Spleen (tissue), 7 donors: ENCODE data around the gene GIT1.

Source experiments
- POLR2AphosphoS5 ChIP-seq, 3 donors: sonication (generic); formaldehyde crosslinking; IDR thresholded peaks; one replicate each; pipeline ENCODE4 v1.5.1; 2017; ENCODE audit warnings: antibody characterized with exemption in 3 of 3
- TF ChIP-seq, protein P1 (sequence below), 11 experiments: fragments of 200-600 bp in 7 of 11; fragments of 450-650 bp in 4 of 11; sonication (generic) in 4 of 11; IDR thresholded peaks in 8 of 11; conservative IDR thresholded peaks in 3 of 11; 1 replicate in 7 of 11; 2 replicates in 4 of 11; pipeline versions ENCODE4 v1.4.0 to v1.8.0; 2016 to 2021; ENCODE audit warnings: antibody characterized with exemption in 11 of 11, inconsistent platforms in 4 of 11, mild to moderate bottlenecking in 1 of 11
- donor health status: DM: no; HTN: no; CAD: no; lungs with moderate emphysema.
- donor health status: DM: no; HTN: no; CAD: no.
- donor health status: DM: no; HTN: no; CAD: no.

DNA sequence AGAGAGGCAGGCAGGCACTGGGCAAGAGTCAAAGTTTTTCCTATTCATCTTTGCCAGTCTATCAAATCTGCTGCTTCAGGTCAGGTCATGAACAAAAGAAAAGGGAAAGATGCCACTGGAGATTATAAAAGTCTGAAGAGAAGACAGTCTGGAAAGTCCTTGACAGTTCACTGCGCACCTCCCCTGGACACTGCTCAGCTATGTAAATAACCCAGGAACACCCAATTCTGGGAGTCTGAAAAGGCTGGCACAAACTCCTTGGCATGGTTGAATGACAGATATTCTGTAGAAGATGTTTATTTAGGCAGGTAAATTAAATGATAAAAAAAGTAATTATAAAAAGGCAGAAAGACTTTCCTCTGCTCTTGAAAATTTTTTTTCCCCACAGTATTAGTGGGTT, 38.5 kb upstream of the GIT1 start:
- TF ChIP-seq, protein P1, sequence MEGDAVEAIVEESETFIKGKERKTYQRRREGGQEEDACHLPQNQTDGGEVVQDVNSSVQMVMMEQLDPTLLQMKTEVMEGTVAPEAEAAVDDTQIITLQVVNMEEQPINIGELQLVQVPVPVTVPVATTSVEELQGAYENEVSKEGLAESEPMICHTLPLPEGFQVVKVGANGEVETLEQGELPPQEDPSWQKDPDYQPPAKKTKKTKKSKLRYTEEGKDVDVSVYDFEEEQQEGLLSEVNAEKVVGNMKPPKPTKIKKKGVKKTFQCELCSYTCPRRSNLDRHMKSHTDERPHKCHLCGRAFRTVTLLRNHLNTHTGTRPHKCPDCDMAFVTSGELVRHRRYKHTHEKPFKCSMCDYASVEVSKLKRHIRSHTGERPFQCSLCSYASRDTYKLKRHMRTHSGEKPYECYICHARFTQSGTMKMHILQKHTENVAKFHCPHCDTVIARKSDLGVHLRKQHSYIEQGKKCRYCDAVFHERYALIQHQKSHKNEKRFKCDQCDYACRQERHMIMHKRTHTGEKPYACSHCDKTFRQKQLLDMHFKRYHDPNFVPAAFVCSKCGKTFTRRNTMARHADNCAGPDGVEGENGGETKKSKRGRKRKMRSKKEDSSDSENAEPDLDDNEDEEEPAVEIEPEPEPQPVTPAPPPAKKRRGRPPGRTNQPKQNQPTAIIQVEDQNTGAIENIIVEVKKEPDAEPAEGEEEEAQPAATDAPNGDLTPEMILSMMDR (IDR thresholded peaks at IDR 0.05 in 8 of 11, conservative IDR thresholded peaks at IDR 0.05 in 3 of 11): no peak
- TF ChIP-seq POLR2AphosphoS5 (IDR thresholded peaks at IDR 0.05): no peak
